IMR-90 (cell line): Measurements from ENCODE around the gene DAAM2. TPM values are rescaled to one million over a fixed set of nuclear protein-coding genes. Genes with fewer than 3 reads are reported as not detected.

Experiments
- ATAC-seq: fragments of 200-7000 bp; cut with Tn5 transposase; 2 replicates; pipeline ENCODE4 v1.9.1; 2020; ENCODE audit warnings: low read depth, mild to moderate bottlenecking, moderate library complexity
- BruUV-seq: library from RNA; stranded (reverse); fragments of 400-500 nt; replicated peaks from 2 replicates; lab custom pipeline; 2021; lab: Mats Ljungman, UMichigan
- CTCF ChIA-PET: fragments of 300-600 bp; formaldehyde crosslinking; extraction: SDS; loops from one replicate; lab custom pipeline; 2021; ENCODE audit warnings: antibody characterized with exemption; lab: Yijun Ruan, JAX
- POLR2A ChIA-PET: fragments of 300-600 bp; sonication (Branson Sonifier 250); formaldehyde crosslinking; loops from one replicate; lab custom pipeline; 2022; ENCODE audit warnings: antibody characterized with exemption; ENCODE audit not compliant: unreplicated experiment; lab: Charles Lee
- DNase-seq: peaks from one replicate; pipeline ENCODE4 v3.0.0; 2013
- H2AFZ ChIP-seq: replicated peaks from 2 replicates; pipeline ENCODE3; 2013; ENCODE audit warnings: low read length, mild to moderate bottlenecking; ENCODE audit not compliant: poor library complexity
- H2AK5ac ChIP-seq: 2 replicates; pipeline ENCODE4 v1.6.1; 2013; ENCODE audit warnings: low read depth, low read length, inconsistent platforms
- H2AK9ac ChIP-seq: replicated peaks from 2 replicates; pipeline ENCODE3; 2013; ENCODE audit warnings: mild to moderate bottlenecking, low read depth, low read length, moderate library complexity; ENCODE audit not compliant: poor library complexity
- H2BK120ac ChIP-seq: 2 replicates; pipeline ENCODE4 v1.6.1; 2013; ENCODE audit warnings: low read depth, low read length, inconsistent platforms
- H2BK15ac ChIP-seq: 3 replicates; pipeline ENCODE4 v1.6.1; 2013; ENCODE audit warnings: low read depth, low read length, inconsistent platforms
- H2BK20ac ChIP-seq: 2 replicates; pipeline ENCODE4 v1.6.1; 2013; ENCODE audit warnings: low read depth, mild to moderate bottlenecking, inconsistent platforms, low read length, moderate library complexity
- H2BK5ac ChIP-seq: 2 replicates; pipeline ENCODE4 v1.6.1; 2013; ENCODE audit warnings: mild to moderate bottlenecking, low read depth, low read length, inconsistent platforms; ENCODE audit not compliant: poor library complexity, severe bottlenecking
- H3K14ac ChIP-seq: replicated peaks from 2 replicates; pipeline ENCODE4 v1.6.1; 2013; ENCODE audit warnings: low read depth, low read length, inconsistent platforms
- H3K18ac ChIP-seq: 2 replicates; pipeline ENCODE4 v1.6.1; 2013; ENCODE audit warnings: low read depth, low read length, control low read depth
- H3K23ac ChIP-seq: 2 replicates; pipeline ENCODE4 v1.6.1; 2013; ENCODE audit warnings: low read depth, low read length, inconsistent platforms
- H3K27ac ChIP-seq: 2 replicates; pipeline ENCODE4 v1.5.1; 2013; ENCODE audit warnings: mild to moderate bottlenecking, control low read depth, low read length; ENCODE audit not compliant: insufficient read depth
- H3K27me3 ChIP-seq: 2 replicates; pipeline ENCODE4 v1.6.1; 2013; ENCODE audit warnings: low read length; ENCODE audit not compliant: control insufficient read depth, insufficient read depth
- H3K36me3 ChIP-seq: 2 replicates; pipeline ENCODE4 v1.6.1; 2013; ENCODE audit warnings: low read length, mixed read lengths; ENCODE audit not compliant: control insufficient read depth, insufficient read depth
- H3K4ac ChIP-seq: 2 replicates; pipeline ENCODE4 v1.6.1; 2013; ENCODE audit warnings: low read depth, low read length, inconsistent platforms
- H3K4me1 ChIP-seq: 2 replicates; pipeline ENCODE4 v1.6.1; 2013; ENCODE audit warnings: low read length, mixed read lengths; ENCODE audit not compliant: control insufficient read depth, insufficient read depth
- H3K4me2 ChIP-seq: 2 replicates; pipeline ENCODE4 v1.6.1; 2013; ENCODE audit warnings: low read depth, mild to moderate bottlenecking, control low read depth, low read length, moderate library complexity
- H3K4me3 ChIP-seq: 2 replicates; pipeline ENCODE4 v1.5.1; 2013; ENCODE audit warnings: low read depth, mild to moderate bottlenecking, control low read depth, low read length, moderate library complexity; ENCODE audit not compliant: insufficient read depth
- H3K56ac ChIP-seq: 2 replicates; pipeline ENCODE4 v1.6.1; 2013; ENCODE audit warnings: low read length, inconsistent platforms; ENCODE audit not compliant: insufficient read depth; ENCODE audit errors: extremely low read depth
- H3K79me1 ChIP-seq, 2 experiments: 2 replicates each; pipeline ENCODE4 v1.6.1; 2013; ENCODE audit warnings: low read length in 2 of 2, inconsistent platforms in 1 of 2, low read depth in 1 of 2
- H3K9ac ChIP-seq: 2 replicates; pipeline ENCODE4 v1.6.1; 2013; ENCODE audit warnings: low read depth, low read length, control low read depth
- H3K9me1 ChIP-seq: 2 replicates; pipeline ENCODE4 v1.6.1; 2013; ENCODE audit warnings: low read length, inconsistent platforms; ENCODE audit not compliant: insufficient read depth
- H3K9me3 ChIP-seq: 2 replicates; pipeline ENCODE4 v1.6.1; 2013; ENCODE audit warnings: low read length; ENCODE audit not compliant: control insufficient read depth, insufficient read depth
- H4K20me1 ChIP-seq: 2 replicates; pipeline ENCODE4 v1.6.1; 2013; ENCODE audit warnings: low read length, inconsistent platforms; ENCODE audit not compliant: insufficient read depth
- H4K5ac ChIP-seq: 2 replicates; pipeline ENCODE4 v1.6.1; 2013; ENCODE audit warnings: mild to moderate bottlenecking, low read depth, low read length, control low read depth
- H4K8ac ChIP-seq, 2 experiments: 2 replicates each; pipeline ENCODE4 v1.6.1; 2013; ENCODE audit warnings: low read depth in 2 of 2, low read length in 2 of 2, control low read depth in 1 of 2, inconsistent platforms in 1 of 2
- H4K91ac ChIP-seq: 2 replicates; pipeline ENCODE4 v1.6.1; 2013; ENCODE audit warnings: low read depth, low read length, inconsistent platforms; ENCODE audit not compliant: insufficient read depth
- BHLHE40 ChIP-seq: fragments of 150-350 bp; IDR thresholded peaks from 2 replicates; pipeline ENCODE4 v1.6.1; 2016; ENCODE audit warnings: mild to moderate bottlenecking, low read depth, low read length
- NFE2L2 ChIP-seq: fragments of 150-350 bp; IDR thresholded peaks from 2 replicates; pipeline ENCODE4 v1.6.1; 2016; ENCODE audit warnings: low read depth, mild to moderate bottlenecking, low read length
- POLR2A ChIP-seq: IDR thresholded peaks from 2 replicates; pipeline ENCODE4 v1.6.1; 2012; ENCODE audit warnings: mild to moderate bottlenecking, low read depth, low read length
- RAD21 ChIP-seq: IDR thresholded peaks from 2 replicates; pipeline ENCODE4 v1.6.1; 2012; ENCODE audit warnings: low read length, improper control_type of control experiment
- RCOR1 ChIP-seq: IDR thresholded peaks from 2 replicates; pipeline ENCODE4 v1.6.1; 2012; ENCODE audit warnings: mild to moderate bottlenecking, low read length, improper control_type of control experiment; ENCODE audit not compliant: insufficient replicate concordance
- SMC3 ChIP-seq: fragments of 150-350 bp; IDR thresholded peaks from 2 replicates; pipeline ENCODE4 v1.6.1; 2016; ENCODE audit warnings: low read depth, mild to moderate bottlenecking, antibody characterized with exemption, low read length, moderate library complexity
- WGBS, 2 experiments: methylation state at CpG; one replicate each; pipeline versions ENCODE4 v1.1.5 to v1.1.7; 2013; ENCODE audit warnings: missing lambda C conversion rate in 2 of 2; ENCODE audit not compliant: insufficient read length in 1 of 2; ENCODE audit errors: extremely low coverage in 2 of 2; 5-methylcytosine and 5-hydroxymethylcytosine counted together
- dilution Hi-C: fragments of 300-500 bp; cut with HindIII; formaldehyde crosslinking; loops from one replicate; pipeline ENCODE4 v1.14.3; 2018; ENCODE audit warnings: low sequenced_read_pairs; ENCODE audit not compliant: unreplicated experiment
- in situ Hi-C: fragments of 300-500 bp; cut with MboI; formaldehyde crosslinking; loops from 3 replicates; pipeline ENCODE4 v1.14.3; 2019; ENCODE audit warnings: low sequenced_read_pairs, inconsistent platforms, mixed read lengths
- intact Hi-C: fragments of 100-400 bp; cut with micrococcal nuclease; formaldehyde crosslinking; loops from 2 replicates; pipeline ENCODE4 v1.10.0; 2022
- polyA plus RNA-seq, 3 experiments: library from polyadenylated mRNA; depleted of rRNA; stranded (reverse); fragments of >200 nt; gene quantifications; 2 replicates each; pipeline ENCODE4 v1.2.3, GENCODE V29; 2012; ENCODE audit warnings: low replicate concordance in 1 of 3
- total RNA-seq: library from RNA; depleted of rRNA; stranded (reverse); fragments of >200 nt; gene quantifications from 2 replicates; pipeline ENCODE4 v1.2.3, GENCODE V29; 2012

Gene DAAM2
- total and polyA plus RNA-seq, 2 of the 4 experiments (the other 2 are of a cell fraction), result 11.2 to 12.9 TPM

DNA sequence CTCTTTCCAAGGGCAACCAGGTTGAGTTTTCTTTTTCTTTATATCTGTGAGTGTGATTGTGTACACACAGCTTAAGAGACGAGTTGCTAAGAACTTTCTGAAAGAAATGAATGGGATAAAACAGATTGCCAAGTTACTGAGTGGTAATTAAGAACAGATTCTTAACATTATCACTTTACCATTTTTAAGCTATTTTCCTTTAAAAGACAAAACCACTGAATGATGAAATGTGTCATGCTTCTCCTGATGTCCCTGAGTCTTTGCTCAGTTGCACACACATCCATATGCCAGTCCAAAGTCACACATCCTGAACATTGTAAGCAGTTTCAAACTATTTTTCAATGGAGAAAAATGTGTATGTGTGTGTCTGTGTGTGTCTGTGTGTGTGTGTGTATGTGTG lies 5.5 kb upstream of the DAAM2 start:
- POLR2A ChIA-PET, result no interaction called here
- dilution Hi-C loops, result no loop called here

More for the DNA sequence above, 5.5 kb upstream of the DAAM2 start:
- Histone ChIP-seq H2BK120ac (no peak overlapping the region), H3K9me1 (peaks cover 4% of the 10 kb centered on the region; the same call in 1 of the 2 replicates), H3K4me2 (no peak overlapping the region), H2AK9ac (no peak overlapping the region), H4K91ac (no peak overlapping the region), H3K23ac (no peak overlapping the region), H2BK5ac (no peak overlapping the region), H2AFZ (no peak overlapping the region), H3K36me3 (no peaks in the 10 kb centered on the region), H3K56ac (no peak overlapping the region), H3K27me3 (no peaks in the 10 kb centered on the region), H2BK15ac (no peak overlapping the region), H3K18ac (no peak overlapping the region), H2BK20ac (no peak overlapping the region), H3K79me1 (no peaks in the 10 kb centered on the region), H3K14ac (no peak overlapping the region), H3K9ac (no peak overlapping the region), H3K4me3 (no peak overlapping the region), H3K27ac (no peak overlapping the region), H3K4ac (no peak overlapping the region), H3K9me3 (no peaks in the 10 kb centered on the region), H4K8ac (no peak overlapping the region), H2AK5ac (no peak overlapping the region), H4K5ac (no peak overlapping the region), H4K20me1 (no peaks in the 10 kb centered on the region), H3K4me1 (peaks cover 7% of the 10 kb centered on the region)
- in situ Hi-C loops (no loop called here), intact Hi-C loops (no loop called here)
- ATAC-seq (no peak), DNase-seq (no peak)
- CTCF ChIA-PET, result no interaction called here
- WGBS, 2 experiments, result no CpG with 5 or more reads among the region's 1 CpG
- TF ChIP-seq RAD21 (no peak), BHLHE40 (no peak), NFE2L2 (no peak), POLR2A (no peak), SMC3 (no peak), RCOR1 (no peak)
- no TSS peak for BruUV-seq
